K562 (cell line): ENCODE measurements around the gene YPEL5. TPM values are rescaled to one million over a fixed set of nuclear protein-coding genes. Genes with fewer than 3 reads are reported as not detected.

Source experiments
- DMBX1 ChIP-seq: fragments of 250-450 bp; sonication (Bioruptor Pico); IDR thresholded peaks from 2 replicates; pipeline ENCODE4 v1.8.0; 2022; ENCODE audit warnings: inconsistent platforms, mild to moderate bottlenecking, moderate library complexity, borderline replicate concordance
- ETV1 ChIP-seq: fragments of 450-650 bp; conservative IDR thresholded peaks from 2 replicates; pipeline ENCODE4 v1.6.1; 2016; ENCODE audit warnings: missing genetic modification characterization, control low read depth, low read depth, missing compliant biosample characterization
- NFIX ChIP-seq: fragments of 250-450 bp; sonication (Bioruptor Pico); IDR thresholded peaks from 2 replicates; pipeline ENCODE4 v1.4.0; 2020; ENCODE audit warnings: low read depth, mild to moderate bottlenecking, moderate library complexity
- PRMT5 ChIP-seq: sonication (generic); formaldehyde crosslinking; IDR thresholded peaks from 2 replicates; pipeline ENCODE4 v1.5.0; 2020; ENCODE audit warnings: missing genetic modification reagents
- SP1 ChIP-seq: sonication (generic); formaldehyde crosslinking; IDR thresholded peaks from 2 replicates; pipeline ENCODE4 v1.8.1; 2022; ENCODE audit warnings: mild to moderate bottlenecking, missing genetic modification reagents
- SREBF1 ChIP-seq: fragments of 150-350 bp; IDR thresholded peaks from 2 replicates; pipeline ENCODE4 v1.6.1; 2014; ENCODE audit warnings: antibody characterized with exemption, low read depth, low read length, borderline replicate concordance
- TBL1XR1 ChIP-seq, 2 experiments: IDR thresholded peaks; 2 replicates each; pipeline ENCODE4 v1.6.1; 2012; ENCODE audit warnings: improper control_type of control experiment in 2 of 2, low read length in 2 of 2, mild to moderate bottlenecking in 1 of 2
- TBP ChIP-seq: optimal IDR thresholded peaks from 2 replicates; pipeline ENCODE3; 2011; ENCODE audit warnings: low read depth, low read length, improper control_type of control experiment
- TCF7 ChIP-seq: sonication (generic); IDR thresholded peaks from 2 replicates; pipeline ENCODE4 v1.6.1; 2016; ENCODE audit warnings: antibody characterized with exemption, borderline replicate concordance
- ZNF146 ChIP-seq: IDR thresholded peaks from one replicate; pipeline ENCODE4 v1.6.1; 2018; ENCODE audit warnings: missing compliant biosample characterization; ENCODE audit not compliant: unreplicated experiment
- ZNF197 ChIP-seq: fragments of 200-800 bp; sonication (Bioruptor generic); IDR thresholded peaks from 2 replicates; pipeline ENCODE4 v1.6.1; 2016; ENCODE audit warnings: low read depth, missing genetic modification characterization, missing compliant biosample characterization
- polyA plus RNA-seq, 8 experiments: library from polyadenylated mRNA; depleted of rRNA in 4 of 8; stranded (reverse) in 5 of 8; unstranded in 3 of 8; fragments of >200 nt; fragmentation: Nextera tagmentation in 2 of 8; fragmentation: Illumina TruSeq in 1 of 8; extraction: Ambion mirVana in 2 of 8; extraction: Trizol in 1 of 8; gene quantifications; 2 replicates each; pipeline versions ENCODE4 v1.2.1 to v1.2.3, GENCODE V29; 2011 to 2014; ENCODE audit warnings: inconsistent platforms in 1 of 8, missing spikeins in 1 of 8
- total RNA-seq, 7 experiments: library from RNA; depleted of rRNA in 6 of 7; stranded (reverse); fragments of >200 nt in 6 of 7; fragmentation: Illumina TruSeq in 2 of 7; extraction: Trizol in 2 of 7; gene quantifications; 2 replicates each; pipeline versions ENCODE4 v1.2.1 to v1.2.3, GENCODE V29; 2011 to 2021; ENCODE audit warnings: low replicate concordance in 1 of 7
- TF ChIP-seq, protein P1 (sequence below): IDR thresholded peaks from 2 replicates; pipeline ENCODE4 v1.6.1; 2016; ENCODE audit warnings: missing genetic modification characterization, missing compliant biosample characterization
- TF ChIP-seq, protein P2 (sequence below): IDR thresholded peaks from 3 replicates; pipeline ENCODE4 v1.6.1; 2011; ENCODE audit warnings: borderline replicate concordance, mild to moderate bottlenecking; ENCODE audit not compliant: insufficient read length, insufficient read depth
- TF ChIP-seq, protein P3 (sequence below): sonication (generic); formaldehyde crosslinking; IDR thresholded peaks from 2 replicates; pipeline ENCODE4 v1.8.0; 2022; ENCODE audit warnings: missing genetic modification reagents, mild to moderate bottlenecking, moderate library complexity, borderline replicate concordance

YPEL5 gene
- total and polyA plus RNA-seq, 9 of the 15 experiments (the other 6 are each of a cell fraction or from before 2014, with no cell fraction given), result 5.4 to 34.4 (median 12.3) TPM

DNA sequence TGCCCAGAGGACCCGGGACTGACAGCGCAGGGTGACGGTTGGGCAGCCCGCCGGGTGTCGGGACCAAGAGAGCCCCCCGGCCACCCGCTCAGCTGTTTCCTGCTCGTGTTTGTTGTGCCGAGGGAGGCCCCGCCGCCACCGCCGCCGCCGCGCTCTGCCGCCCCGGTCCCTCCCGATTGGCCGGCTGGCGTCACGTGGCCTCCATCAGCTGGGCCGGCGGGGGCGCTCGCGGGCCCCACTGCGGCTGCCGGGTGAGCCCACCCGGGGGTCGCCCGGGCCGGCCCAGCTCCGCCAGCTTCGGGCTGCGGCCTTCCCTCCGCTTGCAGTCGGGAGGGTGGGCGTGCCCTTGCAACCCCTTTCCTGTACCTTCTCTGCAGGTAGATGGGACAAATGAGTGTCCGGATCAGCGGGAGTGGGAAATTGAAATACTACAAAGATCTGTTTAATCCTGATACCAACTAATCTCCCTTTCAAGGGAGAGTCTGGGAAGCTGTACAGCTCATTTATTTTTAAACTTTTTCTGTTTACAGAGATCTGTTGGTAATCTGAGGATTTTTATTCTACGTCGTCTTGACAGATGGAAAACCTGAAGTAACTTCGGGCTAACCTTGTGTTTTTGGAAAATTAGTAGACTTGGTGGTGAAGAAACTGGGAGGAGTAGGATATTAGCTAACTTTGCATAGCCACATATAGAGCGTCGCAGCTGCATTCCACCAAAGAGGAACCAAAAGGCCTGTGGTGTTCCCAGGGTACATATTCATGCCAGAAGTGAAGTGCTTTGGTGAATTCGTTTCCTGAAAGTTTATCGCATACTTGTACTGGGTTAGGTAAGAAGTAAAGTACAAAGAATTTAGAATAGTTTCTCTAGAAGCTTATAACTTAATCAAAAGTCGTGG is 1.2 kb downstream of the YPEL5 start (continued):
- TF ChIP-seq NFIX, result no peak
- peak; percentile 9 for TF ChIP-seq TBP
- no peak for TF ChIP-seq SREBF1
- TF ChIP-seq DMBX1, result no peak
- no peak for TF ChIP-seq ETV1 (tag)
- TF ChIP-seq, protein P1, sequence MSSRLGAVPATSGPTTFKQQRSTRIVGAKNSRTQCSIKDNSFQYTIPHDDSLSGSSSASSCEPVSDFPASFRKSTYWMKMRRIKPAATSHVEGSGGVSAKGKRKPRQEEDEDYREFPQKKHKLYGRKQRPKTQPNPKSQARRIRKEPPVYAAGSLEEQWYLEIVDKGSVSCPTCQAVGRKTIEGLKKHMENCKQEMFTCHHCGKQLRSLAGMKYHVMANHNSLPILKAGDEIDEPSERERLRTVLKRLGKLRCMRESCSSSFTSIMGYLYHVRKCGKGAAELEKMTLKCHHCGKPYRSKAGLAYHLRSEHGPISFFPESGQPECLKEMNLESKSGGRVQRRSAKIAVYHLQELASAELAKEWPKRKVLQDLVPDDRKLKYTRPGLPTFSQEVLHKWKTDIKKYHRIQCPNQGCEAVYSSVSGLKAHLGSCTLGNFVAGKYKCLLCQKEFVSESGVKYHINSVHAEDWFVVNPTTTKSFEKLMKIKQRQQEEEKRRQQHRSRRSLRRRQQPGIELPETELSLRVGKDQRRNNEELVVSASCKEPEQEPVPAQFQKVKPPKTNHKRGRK, result no peak
- TF ChIP-seq SP1 (CRISPR knock-in tag), result no peak
- no peak for TF ChIP-seq ZNF146
- TF ChIP-seq, protein P2, sequence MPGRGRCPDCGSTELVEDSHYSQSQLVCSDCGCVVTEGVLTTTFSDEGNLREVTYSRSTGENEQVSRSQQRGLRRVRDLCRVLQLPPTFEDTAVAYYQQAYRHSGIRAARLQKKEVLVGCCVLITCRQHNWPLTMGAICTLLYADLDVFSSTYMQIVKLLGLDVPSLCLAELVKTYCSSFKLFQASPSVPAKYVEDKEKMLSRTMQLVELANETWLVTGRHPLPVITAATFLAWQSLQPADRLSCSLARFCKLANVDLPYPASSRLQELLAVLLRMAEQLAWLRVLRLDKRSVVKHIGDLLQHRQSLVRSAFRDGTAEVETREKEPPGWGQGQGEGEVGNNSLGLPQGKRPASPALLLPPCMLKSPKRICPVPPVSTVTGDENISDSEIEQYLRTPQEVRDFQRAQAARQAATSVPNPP, result no peak
- TF ChIP-seq PRMT5 (CRISPR knock-in tag), result no peak
- TF ChIP-seq TBL1XR1 (IDR thresholded peaks at IDR 0.05; ENCODE audit: low read length in 2 of 2), result no peak
- TF ChIP-seq, protein P3, sequence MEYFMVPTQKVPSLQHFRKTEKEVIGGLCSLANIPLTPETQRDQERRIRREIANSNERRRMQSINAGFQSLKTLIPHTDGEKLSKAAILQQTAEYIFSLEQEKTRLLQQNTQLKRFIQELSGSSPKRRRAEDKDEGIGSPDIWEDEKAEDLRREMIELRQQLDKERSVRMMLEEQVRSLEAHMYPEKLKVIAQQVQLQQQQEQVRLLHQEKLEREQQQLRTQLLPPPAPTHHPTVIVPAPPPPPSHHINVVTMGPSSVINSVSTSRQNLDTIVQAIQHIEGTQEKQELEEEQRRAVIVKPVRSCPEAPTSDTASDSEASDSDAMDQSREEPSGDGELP (CRISPR knock-in tag), result peak; percentile 94
- TF ChIP-seq ZNF197 (CRISPR knock-in tag), result no peak
- no peak for TF ChIP-seq TCF7
